DOHH2 (cell line): Measurements from ENCODE around the gene USP20.

Experiments used
- H3F3A ChIP-seq: fragments of 200-600 bp; sonication (generic), shearing (Covaris generic); 2 replicates; pipeline ENCODE4 v1.6.0; 2016; ENCODE audit warnings: antibody characterized with exemption, mild to moderate bottlenecking; ENCODE audit not compliant: control insufficient read depth, insufficient read depth
- H3K27ac ChIP-seq: fragments of 200-600 bp; sonication (generic); 2 replicates; pipeline ENCODE4 v1.5.1; 2014; ENCODE audit warnings: low read depth, mild to moderate bottlenecking, low read length, moderate library complexity
- H3K27me3 ChIP-seq: fragments of 200-600 bp; sonication (generic); 2 replicates; pipeline ENCODE4 v1.6.1; 2014; ENCODE audit warnings: mild to moderate bottlenecking, low read length, mixed read lengths; ENCODE audit not compliant: control insufficient read depth
- H3K36me3 ChIP-seq: fragments of 200-600 bp; sonication (generic); 2 replicates; pipeline ENCODE4 v1.6.1; 2014; ENCODE audit warnings: mild to moderate bottlenecking, low read length, moderate library complexity, mixed read lengths; ENCODE audit not compliant: control insufficient read depth
- H3K4me1 ChIP-seq: fragments of 200-600 bp; sonication (generic); 2 replicates; pipeline ENCODE4 v1.6.1; 2014; ENCODE audit warnings: mild to moderate bottlenecking, low read length, mixed read lengths; ENCODE audit not compliant: control insufficient read depth
- H3K4me2 ChIP-seq: fragments of 200-600 bp; sonication (generic); 2 replicates; pipeline ENCODE4 v1.6.0; 2014; ENCODE audit warnings: mild to moderate bottlenecking, low read length, moderate library complexity
- H3K4me3 ChIP-seq: fragments of 200-600 bp; sonication (generic); 2 replicates; pipeline ENCODE4 v1.5.1; 2014; ENCODE audit warnings: mild to moderate bottlenecking, low read length, mixed read lengths
- H3K79me2 ChIP-seq: fragments of 200-600 bp; sonication (generic); 2 replicates; pipeline ENCODE4 v1.6.1; 2014; ENCODE audit warnings: mild to moderate bottlenecking, low read length, mixed read lengths; ENCODE audit not compliant: control insufficient read depth
- H3K9me2 ChIP-seq: fragments of 200-600 bp; sonication (generic); replicated peaks from 2 replicates; pipeline ENCODE4 v1.6.1; 2014; ENCODE audit warnings: mild to moderate bottlenecking, low read length, mixed read lengths; ENCODE audit not compliant: control insufficient read depth
- H3K9me3 ChIP-seq: fragments of 200-600 bp; sonication (generic); 2 replicates; pipeline ENCODE4 v1.6.1; 2014; ENCODE audit warnings: antibody characterized with exemption, low read length, mixed read lengths; ENCODE audit not compliant: control insufficient read depth, insufficient read depth
- H4K20me1 ChIP-seq: fragments of 200-600 bp; sonication (generic); 2 replicates; pipeline ENCODE4 v1.6.0; 2014; ENCODE audit warnings: low read depth, mild to moderate bottlenecking, antibody characterized with exemption, low read length, moderate library complexity; ENCODE audit not compliant: control insufficient read depth, insufficient read depth
- EZH2phosphoT487 ChIP-seq: fragments of 200-600 bp; sonication (generic); IDR thresholded peaks from 2 replicates; pipeline ENCODE4 v1.6.1; 2017; ENCODE audit warnings: borderline replicate concordance, mild to moderate bottlenecking, antibody characterized with exemption, low read length, moderate library complexity, mixed read lengths
- TF ChIP-seq, protein P1 (sequence below): fragments of 200-600 bp; sonication (generic); IDR thresholded peaks from one replicate; pipeline ENCODE4 v1.5.1; 2014; ENCODE audit warnings: antibody characterized with exemption, mild to moderate bottlenecking, low read depth, low read length; ENCODE audit not compliant: poor library complexity, severe bottlenecking

The USP20 gene

GRCh38 chr9:129857207-129857606 is 21.9 kb downstream of the USP20 start:
- Histone ChIP-seq H3K36me3 (peaks cover 17% of the 10 kb centered on the region), H3K9me2 (no peaks in the 10 kb centered on the region), H4K20me1 (no peaks in the 10 kb centered on the region), H3K79me2 (no peaks in the 10 kb centered on the region), H3K4me3 (no peak overlapping the region), H3K4me2 (no peak overlapping the region), H3K4me1 (no peaks in the 10 kb centered on the region), H3K27ac (no peak overlapping the region), H3K9me3 (no peaks in the 10 kb centered on the region), H3F3A (no peaks in the 10 kb centered on the region), H3K27me3 (no peaks in the 10 kb centered on the region)
- TF ChIP-seq EZH2phosphoT487 = no peak
- TF ChIP-seq, protein P1, sequence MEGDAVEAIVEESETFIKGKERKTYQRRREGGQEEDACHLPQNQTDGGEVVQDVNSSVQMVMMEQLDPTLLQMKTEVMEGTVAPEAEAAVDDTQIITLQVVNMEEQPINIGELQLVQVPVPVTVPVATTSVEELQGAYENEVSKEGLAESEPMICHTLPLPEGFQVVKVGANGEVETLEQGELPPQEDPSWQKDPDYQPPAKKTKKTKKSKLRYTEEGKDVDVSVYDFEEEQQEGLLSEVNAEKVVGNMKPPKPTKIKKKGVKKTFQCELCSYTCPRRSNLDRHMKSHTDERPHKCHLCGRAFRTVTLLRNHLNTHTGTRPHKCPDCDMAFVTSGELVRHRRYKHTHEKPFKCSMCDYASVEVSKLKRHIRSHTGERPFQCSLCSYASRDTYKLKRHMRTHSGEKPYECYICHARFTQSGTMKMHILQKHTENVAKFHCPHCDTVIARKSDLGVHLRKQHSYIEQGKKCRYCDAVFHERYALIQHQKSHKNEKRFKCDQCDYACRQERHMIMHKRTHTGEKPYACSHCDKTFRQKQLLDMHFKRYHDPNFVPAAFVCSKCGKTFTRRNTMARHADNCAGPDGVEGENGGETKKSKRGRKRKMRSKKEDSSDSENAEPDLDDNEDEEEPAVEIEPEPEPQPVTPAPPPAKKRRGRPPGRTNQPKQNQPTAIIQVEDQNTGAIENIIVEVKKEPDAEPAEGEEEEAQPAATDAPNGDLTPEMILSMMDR = no peak

DNA sequence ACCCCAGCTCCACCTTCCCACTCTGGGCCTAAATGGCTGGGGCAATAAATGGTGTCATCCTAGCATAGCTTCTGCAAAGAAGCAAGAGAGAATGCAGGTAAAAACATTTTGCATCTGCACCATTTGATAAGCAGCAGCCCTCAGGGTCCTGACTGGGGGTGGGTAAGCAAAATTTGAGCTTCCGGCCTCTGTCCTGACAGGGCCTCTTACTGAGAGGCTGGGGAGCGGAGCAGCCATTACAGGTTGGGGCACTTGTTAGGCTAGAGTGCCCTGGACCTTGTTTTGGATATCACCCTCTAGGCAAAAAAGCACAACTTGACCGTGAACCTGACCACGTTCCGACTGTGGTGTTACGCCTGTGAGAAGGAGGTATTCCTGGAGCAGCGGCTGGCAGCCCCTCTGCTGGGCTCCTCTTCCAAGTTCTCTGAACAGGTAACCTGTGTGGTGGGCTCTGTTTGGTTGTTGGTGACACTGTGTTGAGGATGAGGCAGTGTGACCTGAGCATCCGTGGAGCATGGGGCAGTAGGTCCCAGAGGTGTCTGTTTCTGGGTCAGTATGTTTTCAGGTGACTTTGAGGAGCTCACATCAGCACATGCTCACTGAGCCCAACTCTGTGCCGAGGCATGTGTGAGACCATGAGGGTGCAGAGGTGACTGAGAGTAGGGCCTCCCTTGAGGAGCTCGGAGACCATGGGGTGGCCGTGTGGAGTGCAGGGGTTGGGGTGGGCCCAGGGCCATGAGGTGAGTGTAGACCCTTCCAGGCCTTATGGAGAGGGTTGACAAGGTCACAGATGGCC is 23.1 kb downstream of the USP20 start:
- no peak overlapping the region for H3K4me2 ChIP-seq
- no peak overlapping the region for H3K27ac ChIP-seq
- no peak overlapping the region for H3K4me3 ChIP-seq
- no peaks in the 10 kb centered on the region for H3K9me3 ChIP-seq
- peaks cover 12% of the 10 kb centered on the region for H3K36me3 ChIP-seq
- H3K79me2 ChIP-seq = no peaks in the 10 kb centered on the region
- no peaks in the 10 kb centered on the region for H3K27me3 ChIP-seq
- H3K4me1 ChIP-seq = peaks cover 4% of the 10 kb centered on the region; the same call in 1 of the 2 replicates
- no peaks in the 10 kb centered on the region for H3F3A ChIP-seq
- H4K20me1 ChIP-seq = no peaks in the 10 kb centered on the region
- TF ChIP-seq, protein P1 = no peak
- TF ChIP-seq EZH2phosphoT487 = no peak
- H3K9me2 ChIP-seq = no peaks in the 10 kb centered on the region

DNA sequence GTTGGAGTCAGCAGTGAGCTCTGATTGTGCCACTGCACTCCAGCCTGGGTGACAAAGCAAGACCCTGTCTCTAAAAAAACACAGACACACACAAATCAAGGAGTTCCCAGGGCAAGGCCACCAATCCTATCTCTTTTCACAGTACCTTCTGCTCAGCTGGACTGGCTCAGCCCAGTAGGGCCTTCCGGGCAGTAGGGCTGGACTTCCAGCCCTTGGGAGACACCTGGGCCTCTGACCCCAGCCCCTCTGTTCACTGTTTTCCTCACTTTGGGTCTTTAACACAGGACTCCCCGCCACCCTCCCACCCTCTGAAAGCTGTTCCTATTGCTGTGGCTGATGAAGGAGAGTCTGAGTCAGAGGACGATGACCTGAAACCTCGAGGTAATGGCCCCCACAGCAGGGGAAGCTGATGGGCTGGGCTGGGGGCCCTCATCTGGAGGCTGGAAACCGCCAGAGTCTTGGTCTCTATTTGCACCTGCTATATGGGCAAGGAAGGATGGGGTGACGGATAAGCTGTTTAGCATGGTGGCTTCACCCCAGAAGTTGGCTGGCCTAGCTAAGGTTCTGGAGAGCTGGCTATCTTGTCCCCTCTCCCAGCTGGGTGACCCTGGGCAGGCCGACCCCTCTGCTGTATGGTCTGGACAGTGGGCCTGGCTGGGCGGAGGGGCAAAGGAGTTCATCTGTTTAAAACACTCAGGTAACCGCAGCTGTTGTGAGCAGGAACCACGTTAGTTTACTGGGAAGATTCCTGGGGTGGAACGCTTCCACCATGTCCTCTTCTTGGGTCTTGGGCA is 25.6 kb downstream of the USP20 start:
- Histone ChIP-seq H3K9me3 (no peaks in the 10 kb centered on the region), H3K79me2 (no peaks in the 10 kb centered on the region), H3K4me1 (peaks cover 9% of the 10 kb centered on the region; the same call in 1 of the 2 replicates), H3K9me2 (no peaks in the 10 kb centered on the region), H4K20me1 (no peaks in the 10 kb centered on the region), H3K4me3 (no peak overlapping the region), H3F3A (no peaks in the 10 kb centered on the region), H3K36me3 (peaks cover 13% of the 10 kb centered on the region; the same call in 1 of the 2 replicates), H3K27me3 (no peaks in the 10 kb centered on the region), H3K4me2 (no peak overlapping the region), H3K27ac (no peak overlapping the region)
- no peak for TF ChIP-seq EZH2phosphoT487
- TF ChIP-seq, protein P1 = no peak
